ENCODE data around the gene FLII.

FLII gene

GRCh38 chr17:18205861-18206260 is 52.7 kb downstream of the FLII start:
- DNase-seq (ENCODE audit: low read depth): no peak
- TF ChIP-seq, protein P1, sequence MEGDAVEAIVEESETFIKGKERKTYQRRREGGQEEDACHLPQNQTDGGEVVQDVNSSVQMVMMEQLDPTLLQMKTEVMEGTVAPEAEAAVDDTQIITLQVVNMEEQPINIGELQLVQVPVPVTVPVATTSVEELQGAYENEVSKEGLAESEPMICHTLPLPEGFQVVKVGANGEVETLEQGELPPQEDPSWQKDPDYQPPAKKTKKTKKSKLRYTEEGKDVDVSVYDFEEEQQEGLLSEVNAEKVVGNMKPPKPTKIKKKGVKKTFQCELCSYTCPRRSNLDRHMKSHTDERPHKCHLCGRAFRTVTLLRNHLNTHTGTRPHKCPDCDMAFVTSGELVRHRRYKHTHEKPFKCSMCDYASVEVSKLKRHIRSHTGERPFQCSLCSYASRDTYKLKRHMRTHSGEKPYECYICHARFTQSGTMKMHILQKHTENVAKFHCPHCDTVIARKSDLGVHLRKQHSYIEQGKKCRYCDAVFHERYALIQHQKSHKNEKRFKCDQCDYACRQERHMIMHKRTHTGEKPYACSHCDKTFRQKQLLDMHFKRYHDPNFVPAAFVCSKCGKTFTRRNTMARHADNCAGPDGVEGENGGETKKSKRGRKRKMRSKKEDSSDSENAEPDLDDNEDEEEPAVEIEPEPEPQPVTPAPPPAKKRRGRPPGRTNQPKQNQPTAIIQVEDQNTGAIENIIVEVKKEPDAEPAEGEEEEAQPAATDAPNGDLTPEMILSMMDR (conservative IDR thresholded peaks at IDR 0.05; ENCODE audit: low read length): no peak
- H3K4me3 ChIP-seq (ENCODE audit: low read length): no peak overlapping the region

DNA sequence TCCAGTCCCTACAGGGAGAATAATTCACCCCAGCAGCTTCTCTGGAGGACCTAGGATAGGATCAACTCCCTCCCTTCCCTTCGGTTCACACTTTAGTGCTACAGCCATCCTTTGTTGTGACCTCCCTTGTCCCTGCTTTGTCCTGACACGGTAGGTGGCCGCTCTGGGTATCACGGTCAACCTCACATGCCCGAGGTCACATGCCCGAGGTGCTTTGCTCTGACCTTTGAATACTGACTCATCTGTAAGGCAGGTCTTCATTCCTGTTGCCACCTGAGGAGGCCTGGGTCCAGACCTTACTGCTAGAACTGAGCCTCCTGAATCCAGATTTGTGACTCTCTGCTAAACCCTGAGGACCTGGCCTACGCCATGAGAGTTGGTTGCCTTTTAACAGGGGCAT is 55.2 kb downstream of the FLII start:
- no peak overlapping the region for H3K4me3 ChIP-seq (ENCODE audit: low read length)
- DNase-seq (ENCODE audit: low read depth): no peak
- TF ChIP-seq, protein P1 (conservative IDR thresholded peaks at IDR 0.05; ENCODE audit: low read length): no peak

- TF ChIP-seq, protein P1 (conservative IDR thresholded peaks at IDR 0.05; ENCODE audit: low read length): no peak
- no peak overlapping the region for H3K4me3 ChIP-seq (ENCODE audit: low read length)
- no peak for DNase-seq (ENCODE audit: low read depth)
Measured at GRCh38 chr17:18201108-18201507, 57.4 kb downstream of the FLII start.

DNA sequence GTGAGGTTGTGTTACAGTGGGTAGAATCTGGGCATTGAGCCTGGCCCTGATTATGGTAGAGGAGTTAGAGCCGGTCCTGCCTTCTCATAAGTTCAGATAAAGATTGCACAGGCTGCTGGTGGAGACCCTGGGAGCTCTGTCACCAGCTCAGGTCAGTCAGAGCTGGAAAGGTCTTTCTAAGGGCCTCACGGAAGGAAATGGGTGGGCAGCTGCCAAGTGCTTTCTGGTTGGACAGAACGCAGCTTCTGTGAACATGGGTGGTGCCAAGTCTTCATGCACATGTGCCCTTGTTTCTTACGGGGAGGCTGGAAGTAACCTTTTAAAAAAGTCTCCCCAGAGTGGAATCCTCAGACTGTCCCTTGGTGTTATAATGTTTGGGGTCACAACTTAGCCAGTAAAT is 60.0 kb downstream of the FLII start:
- no peak for DNase-seq (ENCODE audit: low read depth)
- TF ChIP-seq, protein P1 (conservative IDR thresholded peaks at IDR 0.05; ENCODE audit: low read length): no peak
- no peak overlapping the region for H3K4me3 ChIP-seq (ENCODE audit: low read length)

GRCh38 chr17:18197535-18198194 is 60.9 kb downstream of the FLII start:
- DNase-seq (ENCODE audit: low read depth): no peak
- no peak overlapping the region for H3K4me3 ChIP-seq (ENCODE audit: low read length)
- TF ChIP-seq, protein P1 (conservative IDR thresholded peaks at IDR 0.05; ENCODE audit: low read length): no peak

- no peak overlapping the region for H3K4me3 ChIP-seq (ENCODE audit: low read length)
- DNase-seq (ENCODE audit: low read depth): no peak
- TF ChIP-seq, protein P1 (conservative IDR thresholded peaks at IDR 0.05; ENCODE audit: low read length): no peak
Measured at GRCh38 chr17:18195246-18195645, 63.3 kb downstream of the FLII start.
